ENCODE data around the gene TFAP2C.

TFAP2C gene

GRCh38 chr20:56628873-56629463 lies at the start of gene TFAP2C:
TSS of gene TFAP2C (plus strand) at chr20:56629306. CDS start at chr20:56629545, 239 bp downstream.
- DNase-seq (ENCODE audit: low read depth): no peak

GRCh38 chr20:56580226-56580625 lies 48.9 kb upstream of the TFAP2C start:
- DNase-seq (ENCODE audit: low read depth): no peak

GRCh38 chr20:56581701-56582100 lies 47.4 kb upstream of the TFAP2C start:
- DNase-seq (ENCODE audit: low read depth): no peak

- no peak for DNase-seq (ENCODE audit: low read depth)
Observed at GRCh38 chr20:56582542-56582941, 46.6 kb upstream of the TFAP2C start.

- no peak for DNase-seq (ENCODE audit: low read depth)
Observed at GRCh38 chr20:56584916-56585315, 44.2 kb upstream of the TFAP2C start.

GRCh38 chr20:56587307-56588041 lies 41.6 kb upstream of the TFAP2C start:
- no peak for DNase-seq (ENCODE audit: low read depth)

- no peak for DNase-seq (ENCODE audit: low read depth)
Observed at GRCh38 chr20:56588996-56589395, 40.1 kb upstream of the TFAP2C start.

GRCh38 chr20:56589633-56590032 lies 39.5 kb upstream of the TFAP2C start:
- DNase-seq (ENCODE audit: low read depth): no peak

- DNase-seq (ENCODE audit: low read depth): no peak
Observed at GRCh38 chr20:56590888-56591287, 38.2 kb upstream of the TFAP2C start.

- DNase-seq (ENCODE audit: low read depth): no peak
Observed at GRCh38 chr20:56592211-56592610, 36.9 kb upstream of the TFAP2C start.

- DNase-seq (ENCODE audit: low read depth): no peak
Observed at GRCh38 chr20:56592817-56593216, 36.3 kb upstream of the TFAP2C start.

- no peak for DNase-seq (ENCODE audit: low read depth)
Observed at GRCh38 chr20:56595746-56596475, 33.2 kb upstream of the TFAP2C start.

- DNase-seq (ENCODE audit: low read depth): no peak
Observed at GRCh38 chr20:56601166-56601565, 27.9 kb upstream of the TFAP2C start.

- no peak for DNase-seq (ENCODE audit: low read depth)
Observed at GRCh38 chr20:56604673-56605072, 24.4 kb upstream of the TFAP2C start.

- DNase-seq (ENCODE audit: low read depth): no peak
Observed at GRCh38 chr20:56605261-56605996, 23.7 kb upstream of the TFAP2C start.

- DNase-seq (ENCODE audit: low read depth): no peak
Observed at GRCh38 chr20:56606174-56606945, 22.7 kb upstream of the TFAP2C start.

- no peak for DNase-seq (ENCODE audit: low read depth)
Observed at GRCh38 chr20:56607061-56607704, 21.9 kb upstream of the TFAP2C start.

GRCh38 chr20:56608376-56608775 lies 20.7 kb upstream of the TFAP2C start:
- no peak for DNase-seq (ENCODE audit: low read depth)

- no peak for DNase-seq (ENCODE audit: low read depth)
Observed at GRCh38 chr20:56609321-56609720, 19.8 kb upstream of the TFAP2C start.

- no peak for DNase-seq (ENCODE audit: low read depth)
Observed at GRCh38 chr20:56610098-56610497, 19.0 kb upstream of the TFAP2C start.

- DNase-seq (ENCODE audit: low read depth): no peak
Observed at GRCh38 chr20:56614196-56614595, 14.9 kb upstream of the TFAP2C start.
